ENCODE measurements around the gene EFNA4. TPM values are rescaled to one million over a fixed set of nuclear protein-coding genes. Genes with fewer than 3 reads are reported as not detected.

EFNA4 gene
- total RNA-seq, 1 experiment from 2014 or later: 22.7 TPM

DNA sequence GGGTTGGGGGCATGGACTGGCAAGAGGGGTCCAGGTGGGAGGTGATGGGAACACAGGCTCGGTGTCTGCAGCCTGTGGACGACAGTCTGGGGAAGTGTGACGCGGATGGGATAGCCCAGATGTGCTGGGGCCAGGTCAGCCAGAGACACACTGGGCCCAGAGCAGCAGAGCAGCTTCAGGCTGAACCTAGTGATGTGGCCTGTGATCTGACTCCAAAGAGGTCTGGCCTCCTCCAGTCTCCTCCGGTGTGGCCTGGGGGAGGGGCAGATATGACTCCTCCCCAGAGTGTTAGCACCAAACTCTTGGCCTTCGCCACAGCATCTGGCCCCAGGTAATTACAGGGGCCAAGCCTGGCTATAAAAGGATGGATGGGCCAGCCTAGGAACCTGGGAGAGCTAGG lies 28.6 kb downstream of the EFNA4 start (continued):
- TF ChIP-seq, protein P1, sequence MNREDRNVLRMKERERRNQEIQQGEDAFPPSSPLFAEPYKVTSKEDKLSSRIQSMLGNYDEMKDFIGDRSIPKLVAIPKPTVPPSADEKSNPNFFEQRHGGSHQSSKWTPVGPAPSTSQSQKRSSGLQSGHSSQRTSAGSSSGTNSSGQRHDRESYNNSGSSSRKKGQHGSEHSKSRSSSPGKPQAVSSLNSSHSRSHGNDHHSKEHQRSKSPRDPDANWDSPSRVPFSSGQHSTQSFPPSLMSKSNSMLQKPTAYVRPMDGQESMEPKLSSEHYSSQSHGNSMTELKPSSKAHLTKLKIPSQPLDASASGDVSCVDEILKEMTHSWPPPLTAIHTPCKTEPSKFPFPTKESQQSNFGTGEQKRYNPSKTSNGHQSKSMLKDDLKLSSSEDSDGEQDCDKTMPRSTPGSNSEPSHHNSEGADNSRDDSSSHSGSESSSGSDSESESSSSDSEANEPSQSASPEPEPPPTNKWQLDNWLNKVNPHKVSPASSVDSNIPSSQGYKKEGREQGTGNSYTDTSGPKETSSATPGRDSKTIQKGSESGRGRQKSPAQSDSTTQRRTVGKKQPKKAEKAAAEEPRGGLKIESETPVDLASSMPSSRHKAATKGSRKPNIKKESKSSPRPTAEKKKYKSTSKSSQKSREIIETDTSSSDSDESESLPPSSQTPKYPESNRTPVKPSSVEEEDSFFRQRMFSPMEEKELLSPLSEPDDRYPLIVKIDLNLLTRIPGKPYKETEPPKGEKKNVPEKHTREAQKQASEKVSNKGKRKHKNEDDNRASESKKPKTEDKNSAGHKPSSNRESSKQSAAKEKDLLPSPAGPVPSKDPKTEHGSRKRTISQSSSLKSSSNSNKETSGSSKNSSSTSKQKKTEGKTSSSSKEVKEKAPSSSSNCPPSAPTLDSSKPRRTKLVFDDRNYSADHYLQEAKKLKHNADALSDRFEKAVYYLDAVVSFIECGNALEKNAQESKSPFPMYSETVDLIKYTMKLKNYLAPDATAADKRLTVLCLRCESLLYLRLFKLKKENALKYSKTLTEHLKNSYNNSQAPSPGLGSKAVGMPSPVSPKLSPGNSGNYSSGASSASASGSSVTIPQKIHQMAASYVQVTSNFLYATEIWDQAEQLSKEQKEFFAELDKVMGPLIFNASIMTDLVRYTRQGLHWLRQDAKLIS (CRISPR knock-in tag; IDR thresholded peaks at IDR 0.05; ENCODE audit: borderline replicate concordance): no peak
- TF ChIP-seq HMGA2 (CRISPR knock-in tag; IDR thresholded peaks at IDR 0.05): no peak
- TF ChIP-seq, protein P2, sequence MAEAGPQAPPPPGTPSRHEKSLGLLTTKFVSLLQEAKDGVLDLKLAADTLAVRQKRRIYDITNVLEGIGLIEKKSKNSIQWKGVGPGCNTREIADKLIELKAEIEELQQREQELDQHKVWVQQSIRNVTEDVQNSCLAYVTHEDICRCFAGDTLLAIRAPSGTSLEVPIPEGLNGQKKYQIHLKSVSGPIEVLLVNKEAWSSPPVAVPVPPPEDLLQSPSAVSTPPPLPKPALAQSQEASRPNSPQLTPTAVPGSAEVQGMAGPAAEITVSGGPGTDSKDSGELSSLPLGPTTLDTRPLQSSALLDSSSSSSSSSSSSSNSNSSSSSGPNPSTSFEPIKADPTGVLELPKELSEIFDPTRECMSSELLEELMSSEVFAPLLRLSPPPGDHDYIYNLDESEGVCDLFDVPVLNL (CRISPR knock-in tag; IDR thresholded peaks at IDR 0.05; ENCODE audit: borderline replicate concordance, low read depth): no peak
- TF ChIP-seq, protein P3, sequence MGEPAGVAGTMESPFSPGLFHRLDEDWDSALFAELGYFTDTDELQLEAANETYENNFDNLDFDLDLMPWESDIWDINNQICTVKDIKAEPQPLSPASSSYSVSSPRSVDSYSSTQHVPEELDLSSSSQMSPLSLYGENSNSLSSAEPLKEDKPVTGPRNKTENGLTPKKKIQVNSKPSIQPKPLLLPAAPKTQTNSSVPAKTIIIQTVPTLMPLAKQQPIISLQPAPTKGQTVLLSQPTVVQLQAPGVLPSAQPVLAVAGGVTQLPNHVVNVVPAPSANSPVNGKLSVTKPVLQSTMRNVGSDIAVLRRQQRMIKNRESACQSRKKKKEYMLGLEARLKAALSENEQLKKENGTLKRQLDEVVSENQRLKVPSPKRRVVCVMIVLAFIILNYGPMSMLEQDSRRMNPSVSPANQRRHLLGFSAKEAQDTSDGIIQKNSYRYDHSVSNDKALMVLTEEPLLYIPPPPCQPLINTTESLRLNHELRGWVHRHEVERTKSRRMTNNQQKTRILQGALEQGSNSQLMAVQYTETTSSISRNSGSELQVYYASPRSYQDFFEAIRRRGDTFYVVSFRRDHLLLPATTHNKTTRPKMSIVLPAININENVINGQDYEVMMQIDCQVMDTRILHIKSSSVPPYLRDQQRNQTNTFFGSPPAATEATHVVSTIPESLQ (CRISPR knock-in tag; IDR thresholded peaks at IDR 0.05): no peak
- TF ChIP-seq, protein P4, sequence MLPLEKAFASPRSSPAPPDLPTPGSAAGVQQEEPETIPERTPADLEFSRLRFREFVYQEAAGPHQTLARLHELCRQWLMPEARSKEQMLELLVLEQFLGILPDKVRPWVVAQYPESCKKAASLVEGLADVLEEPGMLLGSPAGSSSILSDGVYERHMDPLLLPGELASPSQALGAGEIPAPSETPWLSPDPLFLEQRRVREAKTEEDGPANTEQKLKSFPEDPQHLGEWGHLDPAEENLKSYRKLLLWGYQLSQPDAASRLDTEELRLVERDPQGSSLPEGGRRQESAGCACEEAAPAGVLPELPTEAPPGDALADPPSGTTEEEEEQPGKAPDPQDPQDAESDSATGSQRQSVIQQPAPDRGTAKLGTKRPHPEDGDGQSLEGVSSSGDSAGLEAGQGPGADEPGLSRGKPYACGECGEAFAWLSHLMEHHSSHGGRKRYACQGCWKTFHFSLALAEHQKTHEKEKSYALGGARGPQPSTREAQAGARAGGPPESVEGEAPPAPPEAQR (CRISPR knock-in tag; IDR thresholded peaks at IDR 0.05): no peak

DNA sequence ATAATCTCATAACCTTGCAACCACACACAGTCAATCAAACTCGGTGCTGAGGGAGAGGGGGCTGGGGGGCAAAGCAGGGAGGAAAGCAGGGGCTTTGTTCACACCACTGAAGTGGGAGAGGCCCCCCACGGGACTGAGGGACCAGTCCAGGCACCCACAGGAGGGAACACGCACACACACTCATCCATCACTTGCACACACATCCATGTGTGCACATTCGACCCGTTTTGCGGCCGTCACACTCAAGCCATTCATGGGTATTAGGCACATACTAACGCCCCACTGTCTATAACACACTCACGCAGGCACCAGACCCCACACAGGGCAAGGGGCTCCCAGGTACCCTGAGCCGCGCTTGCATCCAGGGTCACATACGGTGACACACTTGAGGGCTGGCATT lies 29.1 kb downstream of the EFNA4 start:
- CTCF ChIA-PET: interaction anchor here (0.5 to 6.8 kb wide), 7 partner anchors 7 to 135 kb away, joined by 4 to 605 read pairs (median 22); partner anchors contain the start of genes EFNA1, EFNA4, KRTCAP2 and TRIM46
- Mint-ChIP-seq H3K9me3 (no peaks in the 10 kb centered on the region), H3K4me3 (no peak overlapping the region), H3K27me3 (ENCODE audit: low read depth) (peaks cover 15% of the 10 kb centered on the region), H3K4me1 (peaks cover 20% of the 10 kb centered on the region), H3K27ac (no peak overlapping the region), H3K36me3 (no peaks in the 10 kb centered on the region)
- POLR2A ChIA-PET: no interaction called here
- DNase-seq (ENCODE audit: low spot score) (no peak), ATAC-seq (no peak)
- TF ChIP-seq, protein P5, sequence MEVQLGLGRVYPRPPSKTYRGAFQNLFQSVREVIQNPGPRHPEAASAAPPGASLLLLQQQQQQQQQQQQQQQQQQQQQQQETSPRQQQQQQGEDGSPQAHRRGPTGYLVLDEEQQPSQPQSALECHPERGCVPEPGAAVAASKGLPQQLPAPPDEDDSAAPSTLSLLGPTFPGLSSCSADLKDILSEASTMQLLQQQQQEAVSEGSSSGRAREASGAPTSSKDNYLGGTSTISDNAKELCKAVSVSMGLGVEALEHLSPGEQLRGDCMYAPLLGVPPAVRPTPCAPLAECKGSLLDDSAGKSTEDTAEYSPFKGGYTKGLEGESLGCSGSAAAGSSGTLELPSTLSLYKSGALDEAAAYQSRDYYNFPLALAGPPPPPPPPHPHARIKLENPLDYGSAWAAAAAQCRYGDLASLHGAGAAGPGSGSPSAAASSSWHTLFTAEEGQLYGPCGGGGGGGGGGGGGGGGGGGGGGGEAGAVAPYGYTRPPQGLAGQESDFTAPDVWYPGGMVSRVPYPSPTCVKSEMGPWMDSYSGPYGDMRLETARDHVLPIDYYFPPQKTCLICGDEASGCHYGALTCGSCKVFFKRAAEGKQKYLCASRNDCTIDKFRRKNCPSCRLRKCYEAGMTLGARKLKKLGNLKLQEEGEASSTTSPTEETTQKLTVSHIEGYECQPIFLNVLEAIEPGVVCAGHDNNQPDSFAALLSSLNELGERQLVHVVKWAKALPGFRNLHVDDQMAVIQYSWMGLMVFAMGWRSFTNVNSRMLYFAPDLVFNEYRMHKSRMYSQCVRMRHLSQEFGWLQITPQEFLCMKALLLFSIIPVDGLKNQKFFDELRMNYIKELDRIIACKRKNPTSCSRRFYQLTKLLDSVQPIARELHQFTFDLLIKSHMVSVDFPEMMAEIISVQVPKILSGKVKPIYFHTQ (CRISPR knock-in tag; IDR thresholded peaks at IDR 0.05): no peak
- no peak for TF ChIP-seq SMAD4 (CRISPR knock-in tag; IDR thresholded peaks at IDR 0.05)
- TF ChIP-seq, protein P6, sequence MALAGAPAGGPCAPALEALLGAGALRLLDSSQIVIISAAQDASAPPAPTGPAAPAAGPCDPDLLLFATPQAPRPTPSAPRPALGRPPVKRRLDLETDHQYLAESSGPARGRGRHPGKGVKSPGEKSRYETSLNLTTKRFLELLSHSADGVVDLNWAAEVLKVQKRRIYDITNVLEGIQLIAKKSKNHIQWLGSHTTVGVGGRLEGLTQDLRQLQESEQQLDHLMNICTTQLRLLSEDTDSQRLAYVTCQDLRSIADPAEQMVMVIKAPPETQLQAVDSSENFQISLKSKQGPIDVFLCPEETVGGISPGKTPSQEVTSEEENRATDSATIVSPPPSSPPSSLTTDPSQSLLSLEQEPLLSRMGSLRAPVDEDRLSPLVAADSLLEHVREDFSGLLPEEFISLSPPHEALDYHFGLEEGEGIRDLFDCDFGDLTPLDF (CRISPR knock-in tag; IDR thresholded peaks at IDR 0.05): no peak
- TF ChIP-seq, protein P7, sequence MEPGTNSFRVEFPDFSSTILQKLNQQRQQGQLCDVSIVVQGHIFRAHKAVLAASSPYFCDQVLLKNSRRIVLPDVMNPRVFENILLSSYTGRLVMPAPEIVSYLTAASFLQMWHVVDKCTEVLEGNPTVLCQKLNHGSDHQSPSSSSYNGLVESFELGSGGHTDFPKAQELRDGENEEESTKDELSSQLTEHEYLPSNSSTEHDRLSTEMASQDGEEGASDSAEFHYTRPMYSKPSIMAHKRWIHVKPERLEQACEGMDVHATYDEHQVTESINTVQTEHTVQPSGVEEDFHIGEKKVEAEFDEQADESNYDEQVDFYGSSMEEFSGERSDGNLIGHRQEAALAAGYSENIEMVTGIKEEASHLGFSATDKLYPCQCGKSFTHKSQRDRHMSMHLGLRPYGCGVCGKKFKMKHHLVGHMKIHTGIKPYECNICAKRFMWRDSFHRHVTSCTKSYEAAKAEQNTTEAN (CRISPR knock-in tag; IDR thresholded peaks at IDR 0.05): no peak
- TF ChIP-seq SMAD3 (CRISPR knock-in tag; IDR thresholded peaks at IDR 0.05; ENCODE audit: borderline replicate concordance): no peak
- TF ChIP-seq, protein P8, sequence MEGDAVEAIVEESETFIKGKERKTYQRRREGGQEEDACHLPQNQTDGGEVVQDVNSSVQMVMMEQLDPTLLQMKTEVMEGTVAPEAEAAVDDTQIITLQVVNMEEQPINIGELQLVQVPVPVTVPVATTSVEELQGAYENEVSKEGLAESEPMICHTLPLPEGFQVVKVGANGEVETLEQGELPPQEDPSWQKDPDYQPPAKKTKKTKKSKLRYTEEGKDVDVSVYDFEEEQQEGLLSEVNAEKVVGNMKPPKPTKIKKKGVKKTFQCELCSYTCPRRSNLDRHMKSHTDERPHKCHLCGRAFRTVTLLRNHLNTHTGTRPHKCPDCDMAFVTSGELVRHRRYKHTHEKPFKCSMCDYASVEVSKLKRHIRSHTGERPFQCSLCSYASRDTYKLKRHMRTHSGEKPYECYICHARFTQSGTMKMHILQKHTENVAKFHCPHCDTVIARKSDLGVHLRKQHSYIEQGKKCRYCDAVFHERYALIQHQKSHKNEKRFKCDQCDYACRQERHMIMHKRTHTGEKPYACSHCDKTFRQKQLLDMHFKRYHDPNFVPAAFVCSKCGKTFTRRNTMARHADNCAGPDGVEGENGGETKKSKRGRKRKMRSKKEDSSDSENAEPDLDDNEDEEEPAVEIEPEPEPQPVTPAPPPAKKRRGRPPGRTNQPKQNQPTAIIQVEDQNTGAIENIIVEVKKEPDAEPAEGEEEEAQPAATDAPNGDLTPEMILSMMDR (IDR thresholded peaks at IDR 0.05): no peak
- no peak for TF ChIP-seq ELF4 (CRISPR knock-in tag; IDR thresholded peaks at IDR 0.05; ENCODE audit: low read depth)
- TF ChIP-seq TEAD4 (CRISPR knock-in tag; IDR thresholded peaks at IDR 0.05): no peak
- TF ChIP-seq, protein P9, sequence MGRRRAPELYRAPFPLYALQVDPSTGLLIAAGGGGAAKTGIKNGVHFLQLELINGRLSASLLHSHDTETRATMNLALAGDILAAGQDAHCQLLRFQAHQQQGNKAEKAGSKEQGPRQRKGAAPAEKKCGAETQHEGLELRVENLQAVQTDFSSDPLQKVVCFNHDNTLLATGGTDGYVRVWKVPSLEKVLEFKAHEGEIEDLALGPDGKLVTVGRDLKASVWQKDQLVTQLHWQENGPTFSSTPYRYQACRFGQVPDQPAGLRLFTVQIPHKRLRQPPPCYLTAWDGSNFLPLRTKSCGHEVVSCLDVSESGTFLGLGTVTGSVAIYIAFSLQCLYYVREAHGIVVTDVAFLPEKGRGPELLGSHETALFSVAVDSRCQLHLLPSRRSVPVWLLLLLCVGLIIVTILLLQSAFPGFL (CRISPR knock-in tag; IDR thresholded peaks at IDR 0.05; ENCODE audit: borderline replicate concordance): no peak
- no peak for TF ChIP-seq NFATC4 (CRISPR knock-in tag; IDR thresholded peaks at IDR 0.05)
- TF ChIP-seq ZNF317 (CRISPR knock-in tag; IDR thresholded peaks at IDR 0.05; ENCODE audit: borderline replicate concordance, low read depth): no peak
- TF ChIP-seq MYBL2 (CRISPR knock-in tag; IDR thresholded peaks at IDR 0.05): no peak
- TF ChIP-seq IRF2 (CRISPR knock-in tag; IDR thresholded peaks at IDR 0.05; ENCODE audit: borderline replicate concordance, low read depth): no peak
- no peak for TF ChIP-seq ETV6 (CRISPR knock-in tag; IDR thresholded peaks at IDR 0.05)

Measured in WTC11 (cell line).